GM21526 (cell line): ENCODE data around the gene PAPPA2.

Experiments used
- ATAC-seq: cut with Tn5 transposase; IDR thresholded peaks from one replicate; pipeline ENCODE4 v1.9.1; 2021; ENCODE audit warnings: moderate library complexity; ENCODE audit not compliant: unreplicated experiment, low FRiP score

The PAPPA2 gene

DNA sequence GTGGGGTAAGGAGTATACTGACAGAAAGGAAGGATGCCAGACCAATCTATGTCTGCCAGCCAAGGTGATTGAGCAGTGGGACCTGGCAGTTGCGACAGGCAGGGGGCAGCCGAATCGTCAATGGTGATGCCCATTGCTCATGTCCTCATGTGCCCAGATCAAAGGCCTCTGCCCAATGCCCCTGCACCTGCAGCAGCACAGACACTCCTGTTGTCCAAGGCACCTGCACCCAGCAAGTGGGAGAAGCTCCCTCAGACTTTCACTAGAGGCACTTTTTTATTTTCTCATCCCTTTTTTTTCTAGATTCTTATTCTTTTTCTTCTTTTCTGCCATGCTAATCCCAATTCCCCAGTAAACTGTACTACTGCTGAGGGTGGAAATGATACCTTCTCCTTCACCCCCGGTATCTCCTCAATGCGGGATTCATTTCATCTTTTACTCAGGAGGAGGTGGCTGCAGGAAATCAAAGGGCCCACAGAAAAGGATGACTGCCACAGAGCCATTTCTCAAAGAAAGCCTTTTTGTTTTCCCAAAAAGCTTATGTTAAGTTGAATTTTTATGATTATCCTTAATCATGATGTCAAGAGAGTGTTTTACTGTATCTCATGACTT, 332.0 kb downstream of the PAPPA2 start:
- no peak for ATAC-seq

DNA sequence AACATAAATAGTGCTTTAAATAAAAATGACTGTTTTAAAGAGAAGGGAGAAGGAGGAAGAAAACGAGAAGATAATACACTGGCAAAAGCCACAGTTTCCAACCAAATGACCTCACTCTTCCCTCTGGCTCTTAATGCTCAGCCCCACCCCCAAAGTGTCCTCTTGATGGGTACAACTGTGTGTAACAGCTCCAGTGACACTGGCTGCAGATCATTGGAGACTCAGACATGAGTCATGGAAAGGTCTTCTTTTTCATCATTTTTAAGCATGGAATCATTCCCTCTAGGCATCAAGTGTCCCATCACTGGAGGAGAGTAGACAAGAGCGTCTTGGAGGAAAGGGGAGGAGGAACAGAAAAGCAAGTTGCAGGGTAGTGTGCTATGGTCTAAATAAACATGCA, 333.0 kb downstream of the PAPPA2 start:
- ATAC-seq, result no peak

DNA sequence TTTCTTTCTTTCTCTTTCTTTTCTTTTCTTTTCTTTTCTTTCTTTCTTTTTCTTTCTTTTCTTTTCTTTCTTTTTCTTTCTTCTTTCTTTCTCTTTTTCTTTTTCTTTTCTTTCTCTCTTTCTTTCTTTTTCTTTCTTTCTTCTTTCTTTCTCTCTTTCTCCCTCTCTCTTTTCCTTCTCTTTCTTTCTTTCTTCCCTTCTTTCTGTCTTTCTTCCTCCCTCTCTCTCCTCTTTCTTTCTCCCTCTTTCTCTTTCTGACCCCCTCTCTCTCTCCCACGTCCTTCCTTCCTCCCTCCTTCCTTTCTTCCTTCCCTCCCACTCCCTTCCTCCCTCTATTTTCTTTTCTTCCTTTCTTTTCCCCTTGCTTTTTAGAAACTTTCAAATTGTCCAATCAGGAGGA, 333.6 kb downstream of the PAPPA2 start:
- ATAC-seq, result no peak

DNA sequence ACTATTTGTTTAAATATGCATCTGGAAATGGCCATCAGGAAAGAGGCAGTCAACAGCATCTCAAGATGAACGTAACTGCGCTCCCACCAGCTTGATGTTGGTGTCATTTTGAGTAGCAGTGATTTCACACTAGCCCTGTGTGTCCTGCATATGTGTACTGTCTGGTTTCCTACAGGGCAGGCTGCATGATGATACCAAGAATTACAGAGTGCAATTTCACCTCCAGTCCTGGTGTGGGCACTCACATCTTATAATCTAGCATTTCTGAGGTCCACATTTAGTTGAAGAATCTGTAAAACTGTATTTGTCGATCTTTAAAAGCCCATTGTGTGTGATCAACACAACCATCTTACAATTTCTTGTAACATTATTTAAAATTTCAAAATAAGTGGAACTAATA, 336.4 kb downstream of the PAPPA2 start:
- ATAC-seq, result no peak

DNA sequence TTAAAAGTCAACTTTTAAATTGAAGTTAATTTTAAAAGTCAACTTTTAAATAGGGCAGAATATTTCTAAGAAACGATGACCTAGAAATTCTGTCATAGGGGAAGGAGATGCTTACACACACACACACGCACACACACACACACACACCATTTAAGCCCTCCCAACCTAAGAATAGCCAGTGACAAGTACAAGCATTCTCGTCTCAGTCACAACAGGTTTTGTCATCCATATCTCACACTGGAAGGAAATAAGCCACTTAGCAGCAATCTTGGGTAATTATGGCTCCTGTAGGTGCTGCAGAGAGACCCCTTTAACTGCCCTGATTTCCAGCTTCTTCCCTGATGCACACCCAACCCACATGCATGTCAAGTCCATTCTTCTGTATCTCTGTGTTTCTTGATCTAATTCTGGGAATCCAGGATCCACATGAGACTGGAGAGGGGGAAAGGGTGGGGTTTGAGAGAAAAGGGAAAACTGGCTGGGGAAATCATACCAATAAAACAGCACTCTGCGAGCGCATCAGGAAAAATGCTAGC, 338.1 kb downstream of the PAPPA2 start:
- ATAC-seq, result no peak

DNA sequence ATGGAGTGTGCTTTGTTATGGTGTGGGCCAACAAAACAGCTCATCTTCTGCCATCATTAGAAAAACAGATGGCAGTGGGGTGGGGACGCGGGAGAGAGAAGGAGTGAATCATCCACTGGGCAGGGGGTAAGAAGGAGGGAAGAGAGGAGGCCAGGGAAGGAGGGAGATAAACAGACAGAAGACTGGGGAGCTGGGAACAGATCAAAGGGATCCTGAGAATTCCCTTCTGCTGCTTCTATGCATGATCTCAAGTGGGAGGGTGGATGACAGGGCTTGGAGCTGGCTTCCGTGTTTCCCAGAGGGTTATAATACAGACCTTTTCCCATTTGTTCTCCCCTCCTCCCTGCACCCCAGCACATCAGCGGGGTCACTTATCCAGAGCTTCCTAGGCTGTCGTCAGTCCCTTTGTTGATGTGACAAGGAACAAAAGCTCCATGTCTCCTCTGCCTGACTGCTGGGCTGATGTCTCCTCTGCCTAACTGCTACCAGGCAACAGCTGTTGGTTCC, 338.6 kb downstream of the PAPPA2 start:
- ATAC-seq, result no peak

DNA sequence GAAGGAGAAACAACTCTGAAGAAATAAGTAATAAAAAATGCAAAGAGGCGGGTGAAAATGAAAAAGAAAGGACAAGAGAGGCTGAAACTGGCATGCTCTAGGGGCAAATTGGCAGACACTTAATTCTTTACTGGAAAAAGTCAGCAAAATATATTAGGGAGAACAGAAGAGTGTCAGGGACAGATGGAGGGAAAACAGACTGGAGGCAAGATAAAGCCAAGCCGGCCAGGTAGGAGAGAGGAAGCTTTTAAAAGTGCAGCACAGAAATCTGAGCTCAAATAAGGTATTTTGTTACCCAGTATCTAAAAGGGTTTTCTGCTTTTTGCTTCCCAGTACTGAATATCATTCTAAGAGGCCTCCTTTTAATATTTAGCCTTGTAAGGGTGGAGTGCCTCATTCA, 339.3 kb downstream of the PAPPA2 start:
- no peak for ATAC-seq

DNA sequence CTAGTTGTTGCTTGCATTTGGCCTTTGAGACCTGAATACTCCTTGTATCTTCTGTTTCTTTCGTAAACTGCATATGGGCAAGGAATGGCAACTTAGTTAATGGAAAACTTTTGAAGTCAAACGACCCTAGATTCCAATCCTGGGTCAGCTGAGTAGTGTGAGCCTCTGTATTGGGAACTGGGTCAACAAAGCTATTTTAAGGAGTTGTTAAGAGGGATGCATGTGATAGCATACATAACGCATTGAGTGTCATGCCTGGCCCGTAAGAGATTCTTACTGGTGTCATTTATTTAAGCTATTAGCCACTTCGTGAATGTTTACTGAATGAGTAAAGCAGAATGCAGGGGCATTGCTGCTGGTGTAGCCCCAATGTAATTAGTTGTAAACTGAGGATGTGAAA, 340.1 kb downstream of the PAPPA2 start:
- ATAC-seq, result no peak

DNA sequence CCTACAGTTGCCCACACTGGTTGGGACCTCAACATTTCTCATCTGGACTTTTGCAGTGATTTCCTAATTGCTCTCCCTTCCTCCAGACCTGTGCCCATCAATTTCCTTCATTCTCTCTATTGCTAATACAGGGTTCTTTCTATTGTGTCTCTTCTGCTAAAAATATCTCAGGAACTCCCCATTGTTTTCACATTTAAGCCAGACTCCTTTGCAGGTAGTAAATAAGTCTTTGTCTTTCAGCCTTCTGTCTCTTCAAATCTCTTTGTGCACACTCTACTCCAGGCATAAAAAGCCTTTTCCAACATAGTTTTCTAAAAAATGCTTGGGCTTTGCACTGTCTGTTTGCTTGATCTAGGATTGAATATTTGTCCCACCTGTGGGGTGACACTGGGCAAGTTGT, 340.6 kb downstream of the PAPPA2 start:
- no peak for ATAC-seq

DNA sequence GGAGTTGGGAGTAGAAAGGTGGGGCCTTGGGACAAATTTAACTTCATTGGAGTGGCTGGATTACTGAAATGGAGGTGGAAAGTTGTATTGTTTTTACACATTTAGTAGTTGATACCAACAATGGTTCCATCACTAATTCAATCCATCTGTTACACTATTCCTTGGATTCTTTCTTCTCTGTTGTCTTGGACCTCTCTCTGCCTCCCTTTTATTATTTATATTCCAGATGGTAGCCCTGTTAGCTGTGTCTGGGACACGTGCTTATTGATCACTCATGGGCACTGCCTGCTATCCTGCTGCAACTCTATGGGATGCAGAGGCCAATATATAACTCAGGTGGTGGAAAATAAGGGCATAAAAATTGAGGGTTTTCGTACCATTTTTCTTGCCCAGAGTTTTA, 346.3 kb downstream of the PAPPA2 start:
- ATAC-seq, result no peak

DNA sequence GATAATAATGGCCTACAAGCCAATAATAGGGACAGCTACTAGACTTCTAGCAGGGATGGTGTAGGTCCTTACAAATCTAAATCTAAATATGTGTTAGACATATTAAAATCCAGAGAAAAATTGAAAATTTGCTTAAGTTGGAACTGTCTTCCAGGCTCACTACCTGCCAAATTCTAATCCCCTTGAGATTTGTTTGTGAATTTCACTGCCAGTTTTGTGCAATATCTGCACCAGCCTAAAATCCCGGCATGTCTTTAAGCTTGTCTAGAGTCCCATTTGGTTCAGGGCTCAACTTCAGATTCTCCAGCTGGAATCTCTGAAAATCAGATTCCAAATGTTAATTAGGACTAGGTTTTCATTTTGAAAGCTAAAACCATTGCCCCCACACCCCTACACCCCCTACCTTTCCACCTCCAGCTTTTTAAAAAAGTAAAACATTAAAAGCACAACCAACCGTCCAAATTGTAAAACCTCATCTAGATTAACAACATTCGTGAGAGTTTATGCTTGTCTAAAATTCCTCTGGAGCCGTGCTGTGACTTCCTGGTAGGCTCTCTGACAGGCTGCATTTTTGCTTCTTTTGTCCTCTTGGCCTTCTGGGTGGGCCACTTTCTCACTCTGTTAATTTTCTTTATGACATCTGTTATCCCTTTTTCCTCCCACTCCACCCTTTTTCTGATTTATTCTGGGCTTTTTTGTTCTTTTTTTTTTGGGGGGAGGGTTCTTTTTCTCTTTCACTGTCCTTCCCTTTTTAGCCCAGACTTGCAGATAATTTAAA, 348.7 kb downstream of the PAPPA2 start:
- no peak for ATAC-seq

DNA sequence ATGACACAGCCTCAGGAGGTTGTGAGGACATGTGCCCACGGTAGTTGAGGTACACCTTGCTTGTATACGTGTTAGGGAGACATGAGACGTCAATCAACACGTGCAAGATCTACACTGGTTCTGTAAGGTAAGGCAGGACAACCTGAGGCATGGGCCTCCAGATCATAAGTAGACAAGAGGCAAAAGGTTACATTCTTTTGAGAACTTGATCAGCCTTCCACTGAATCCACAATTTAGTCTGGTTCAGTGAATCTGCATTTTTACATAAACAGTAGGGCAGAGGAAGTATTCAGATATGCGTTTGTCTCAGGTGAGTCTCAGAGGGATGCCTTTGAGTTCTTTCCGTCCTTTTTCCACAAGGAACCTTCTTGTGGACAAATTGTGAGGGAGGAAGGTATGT, 352.6 kb downstream of the PAPPA2 start:
- no peak for ATAC-seq

DNA sequence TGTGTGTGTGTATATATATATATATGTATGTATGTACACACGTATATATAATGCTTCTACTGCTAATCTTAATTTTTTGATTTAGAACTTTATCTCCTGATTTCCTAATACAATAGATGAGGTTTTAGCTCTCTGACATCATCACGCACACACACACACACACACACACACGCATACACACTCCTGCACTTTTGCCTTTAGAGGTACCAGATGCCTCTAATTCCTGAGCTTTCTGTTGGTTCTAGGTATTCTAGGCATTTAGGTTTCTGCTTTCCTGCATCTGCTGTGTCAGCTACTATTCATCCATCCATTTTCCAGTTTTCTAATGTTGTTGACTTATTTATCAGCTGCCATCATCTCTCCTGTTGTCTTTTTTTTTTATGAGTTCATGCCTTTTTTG, 353.3 kb downstream of the PAPPA2 start:
- no peak for ATAC-seq

DNA sequence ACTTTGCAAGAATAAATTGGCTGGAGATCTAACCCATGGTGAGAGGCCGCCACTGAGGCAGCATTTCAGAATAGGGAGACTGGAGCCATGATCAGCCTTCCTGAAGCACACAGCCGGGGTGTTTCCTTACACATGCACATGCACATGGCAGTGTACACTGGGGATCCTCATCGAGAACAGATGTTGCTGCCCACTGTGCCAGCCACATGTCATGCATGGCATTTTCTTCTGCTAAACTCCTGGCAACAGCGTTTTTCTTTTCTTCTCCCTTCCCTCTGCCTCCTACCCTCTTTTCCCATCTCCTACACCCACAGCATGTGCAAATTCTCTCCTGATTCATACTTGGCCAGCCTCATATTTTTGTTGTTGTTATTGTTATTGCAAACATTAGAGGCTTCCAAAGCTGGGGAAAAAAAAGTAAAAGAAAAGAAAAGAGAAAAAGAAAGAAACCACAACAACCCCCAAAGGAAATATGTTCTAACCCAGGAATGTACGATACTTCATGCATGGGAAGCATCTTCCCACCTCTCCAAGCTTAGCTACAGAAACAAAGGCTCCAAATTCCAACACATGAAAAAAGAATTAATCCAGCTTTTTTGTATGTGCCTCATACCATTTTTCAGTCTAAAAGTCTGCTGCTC, 357.5 kb downstream of the PAPPA2 start:
- no peak for ATAC-seq

DNA sequence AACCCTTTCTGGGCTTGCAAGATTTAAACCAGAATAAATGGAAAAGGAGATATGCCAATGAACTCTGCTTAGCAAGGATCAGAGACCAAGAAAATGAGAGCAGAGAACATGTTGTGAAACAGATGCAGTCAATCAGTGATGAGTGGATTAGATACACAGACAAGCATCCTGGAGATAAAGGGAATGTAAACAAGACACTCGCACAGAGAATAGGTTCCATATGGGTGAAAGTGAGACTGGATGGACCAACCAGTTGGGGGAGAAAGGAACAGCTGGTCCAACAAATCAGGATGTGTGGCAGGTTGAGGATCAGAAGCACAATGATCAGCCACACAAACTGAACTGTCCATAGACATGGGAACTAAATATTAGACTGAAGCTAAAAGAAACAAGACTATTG, 363.3 kb downstream of the PAPPA2 start:
- no peak for ATAC-seq

DNA sequence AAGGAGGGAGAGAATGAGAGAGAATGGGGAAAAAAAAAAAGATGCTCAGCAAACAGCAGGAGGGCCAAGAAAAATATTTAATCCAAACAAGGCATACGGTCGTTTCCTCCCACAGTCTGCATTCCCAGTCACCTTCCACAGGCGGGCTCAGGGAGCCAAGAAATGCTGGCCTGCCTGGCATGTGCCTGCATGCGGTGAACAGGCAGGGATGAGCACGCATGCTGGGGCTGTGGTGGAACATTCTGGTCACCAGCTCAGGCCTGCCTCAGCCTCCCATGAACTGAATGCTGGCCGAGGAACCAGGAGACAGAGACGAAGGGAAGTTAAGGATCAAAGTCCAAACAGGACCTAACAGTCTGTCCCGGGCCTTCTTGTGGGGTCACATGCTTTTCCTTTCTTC, 366.3 kb downstream of the PAPPA2 start:
- no peak for ATAC-seq

DNA sequence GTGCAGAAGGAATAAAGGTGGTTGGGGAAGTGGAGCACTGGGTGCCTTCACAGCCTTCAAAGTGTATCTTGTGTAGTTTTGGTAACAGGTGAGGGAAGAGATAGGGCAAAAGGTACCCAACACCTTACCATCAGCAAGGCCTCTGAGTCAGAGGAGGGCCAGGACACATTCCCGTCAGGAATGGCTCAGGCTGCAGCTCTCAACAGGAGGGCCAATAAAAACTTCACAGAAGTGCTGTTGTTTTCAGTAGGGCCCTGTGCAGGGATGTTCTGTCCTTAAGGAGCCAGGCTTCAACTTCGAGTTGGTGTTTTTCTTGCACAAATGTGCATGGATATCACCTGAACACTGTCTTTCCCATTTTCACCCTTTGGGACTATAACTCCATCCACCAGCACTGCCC, 368.2 kb downstream of the PAPPA2 start:
- ATAC-seq, result no peak

DNA sequence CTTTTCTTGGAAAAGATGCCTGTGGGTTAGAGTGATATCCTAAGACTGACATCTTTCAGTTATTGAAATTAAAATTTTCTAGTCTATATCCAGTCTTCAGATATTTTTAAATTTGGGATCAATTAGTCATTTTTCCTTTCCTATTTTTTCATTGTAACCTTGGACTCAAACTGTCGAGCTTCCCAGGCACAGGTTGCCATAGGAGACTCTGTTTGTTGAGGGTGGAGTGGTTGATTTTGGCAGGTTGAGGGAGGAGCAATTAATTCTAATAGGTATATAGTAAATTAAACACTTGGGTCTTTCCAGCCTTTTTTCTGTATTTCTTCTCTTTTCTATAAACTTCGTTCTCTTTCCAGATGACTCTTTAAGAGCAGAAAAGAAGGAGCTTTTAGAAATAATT, 374.7 kb downstream of the PAPPA2 start:
- no peak for ATAC-seq

DNA sequence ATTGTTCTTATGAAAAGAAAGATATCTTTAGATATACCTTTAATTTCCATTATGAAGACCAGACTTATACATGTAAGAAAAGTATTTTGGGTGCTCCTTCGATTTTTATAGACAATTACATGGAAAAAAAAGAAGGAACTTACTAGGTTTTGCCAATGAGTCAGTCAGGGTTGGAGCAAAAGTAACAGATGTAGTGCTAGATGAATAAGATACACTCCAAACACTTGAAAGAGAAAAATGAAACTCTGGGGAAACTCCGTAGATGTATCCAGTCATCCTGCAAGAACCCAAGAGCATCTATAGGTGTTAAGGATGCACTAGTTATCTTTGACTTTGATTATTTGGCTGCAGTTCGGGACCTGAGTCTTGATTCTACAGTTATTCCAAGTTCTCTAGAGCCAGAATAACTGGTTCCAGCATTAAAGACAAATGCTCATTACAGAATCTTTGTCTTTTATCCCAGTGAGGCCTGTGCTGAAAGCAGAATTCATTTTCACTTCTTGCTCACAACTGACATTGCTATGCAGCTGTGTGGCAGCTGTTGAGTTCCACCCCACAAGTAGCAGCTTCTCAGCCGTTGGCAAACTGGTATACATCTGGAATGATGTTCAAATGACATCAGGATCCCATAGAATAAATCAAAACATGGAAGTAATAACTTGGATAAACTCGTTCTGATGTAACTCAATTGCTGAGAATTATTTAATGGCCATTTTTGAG, 375.5 kb downstream of the PAPPA2 start:
- no peak for ATAC-seq

DNA sequence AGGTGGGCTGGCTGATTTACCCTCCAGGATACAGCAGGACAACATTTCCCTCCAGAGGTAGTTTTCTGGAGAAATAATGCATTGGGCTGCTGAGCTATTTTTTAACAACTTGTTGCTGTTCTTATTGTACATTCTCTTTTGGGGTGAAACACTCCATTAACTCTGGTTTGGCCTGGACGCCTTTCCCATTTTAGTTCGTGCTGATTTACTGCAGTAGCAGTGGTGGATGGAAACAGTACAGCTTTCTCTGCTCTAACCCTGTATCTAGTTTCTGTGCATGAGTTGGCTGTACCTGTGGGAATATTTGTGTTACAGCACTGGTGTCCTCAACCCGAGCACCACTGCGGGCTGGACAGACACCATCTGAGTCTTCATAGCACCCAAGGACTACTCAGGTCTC, 376.2 kb downstream of the PAPPA2 start:
- ATAC-seq, result no peak

DNA sequence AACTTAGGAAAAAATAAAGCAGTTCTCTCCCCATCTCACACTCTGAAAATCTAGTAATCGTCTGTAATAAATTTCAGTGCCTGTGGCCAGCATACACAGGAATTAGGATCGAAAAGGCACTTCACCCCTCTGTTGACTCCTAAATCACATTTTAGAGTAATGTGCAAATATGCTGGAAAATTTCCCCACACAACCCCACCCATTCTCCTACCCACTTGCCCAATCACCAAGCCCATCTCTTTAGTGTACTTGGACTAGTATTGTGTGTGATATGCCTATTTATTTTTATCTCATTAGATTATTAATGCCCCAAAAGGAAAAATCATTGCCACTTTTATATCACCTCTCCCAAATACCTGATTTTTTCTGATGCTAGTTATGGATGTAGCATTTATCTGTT, 378.3 kb downstream of the PAPPA2 start:
- no peak for ATAC-seq
